SK-N-MC (cell line): ENCODE results near the gene TRPM6.

ENCODE experiments used
- EZH2 ChIP-seq: fragments of 200-600 bp; sonication (generic); IDR thresholded peaks from one replicate; pipeline ENCODE4 v1.6.1; 2017; ENCODE audit warnings: antibody characterized with exemption
- FOXP2 ChIP-seq: optimal IDR thresholded peaks from 2 replicates; pipeline ENCODE3; 2011; ENCODE audit warnings: mild to moderate bottlenecking, moderate library complexity; ENCODE audit not compliant: insufficient read depth; ENCODE audit errors: extremely low read length, control extremely low read depth
- POLR2AphosphoS5 ChIP-seq: IDR thresholded peaks from 2 replicates; pipeline ENCODE4 v1.6.1; 2012; ENCODE audit warnings: mild to moderate bottlenecking, low read depth, low read length, borderline replicate concordance

- TF ChIP-seq POLR2AphosphoS5 (no peak), EZH2 (no peak), FOXP2 (no peak)
These were observed 41.0 kb downstream of the TRPM6 start for GRCh38 chr9:74846766-74847165.
